H9 (cell line): ENCODE results near the gene BTN1A1. TPM values are rescaled to one million over a fixed set of nuclear protein-coding genes. Genes with fewer than 3 reads are reported as not detected.

Experiments
- DNase-seq: peaks from one replicate; pipeline ENCODE4 v3.0.0-alpha.2; 2017
- H2AFZ ChIP-seq: one replicate; pipeline ENCODE4 v1.6.1; 2013; ENCODE audit warnings: mild to moderate bottlenecking, low read length, control low read depth, moderate library complexity
- H2AK5ac ChIP-seq: 2 replicates; pipeline ENCODE4 v1.6.1; 2013; ENCODE audit warnings: low read length, control low read depth, mixed read lengths; ENCODE audit not compliant: insufficient read length
- H2BK120ac ChIP-seq: one replicate; pipeline ENCODE4 v1.6.1; 2013; ENCODE audit warnings: low read depth, mild to moderate bottlenecking, low read length, control low read depth, inconsistent platforms; ENCODE audit not compliant: poor library complexity, severe bottlenecking
- H2BK12ac ChIP-seq: 2 replicates; pipeline ENCODE4 v1.6.1; 2013; ENCODE audit warnings: low read length, control low read depth, mixed read lengths, low read depth; ENCODE audit not compliant: insufficient read length
- H2BK15ac ChIP-seq: 2 replicates; pipeline ENCODE4 v1.6.1; 2013; ENCODE audit warnings: low read depth, low read length, control low read depth
- H2BK20ac ChIP-seq: one replicate; pipeline ENCODE4 v1.6.1; 2013; ENCODE audit warnings: low read depth, mild to moderate bottlenecking, low read length, control low read depth, inconsistent platforms; ENCODE audit not compliant: poor library complexity, severe bottlenecking
- H2BK5ac ChIP-seq: 2 replicates; pipeline ENCODE4 v1.6.1; 2013; ENCODE audit warnings: low read length, control low read depth, mixed read lengths; ENCODE audit not compliant: insufficient read length
- H3K14ac ChIP-seq: 2 replicates; pipeline ENCODE4 v1.6.1; 2013; ENCODE audit warnings: low read length, control low read depth; ENCODE audit not compliant: insufficient read depth
- H3K18ac ChIP-seq: 2 replicates; pipeline ENCODE4 v1.6.1; 2013; ENCODE audit warnings: low read depth, mild to moderate bottlenecking, mixed read lengths, low read length, control low read depth; ENCODE audit not compliant: insufficient read length
- H3K23ac ChIP-seq: 2 replicates; pipeline ENCODE4 v1.6.1; 2013; ENCODE audit warnings: low read length, control low read depth, mixed read lengths, low read depth; ENCODE audit not compliant: insufficient read length
- H3K23me2 ChIP-seq: 2 replicates; pipeline ENCODE4 v1.6.1; 2013; ENCODE audit warnings: low read depth, mild to moderate bottlenecking, mixed read lengths, low read length, control low read depth; ENCODE audit not compliant: insufficient read length, poor library complexity, severe bottlenecking
- H3K27ac ChIP-seq: 2 replicates; pipeline ENCODE4 v1.5.1; 2013; ENCODE audit warnings: low read length, control low read depth, mixed read lengths, low read depth; ENCODE audit not compliant: insufficient read length
- H3K27me3 ChIP-seq: 2 replicates; pipeline ENCODE4 v1.6.1; 2013; ENCODE audit warnings: low read length, control low read depth, inconsistent platforms; ENCODE audit not compliant: insufficient read depth
- H3K4ac ChIP-seq: 2 replicates; pipeline ENCODE4 v1.6.1; 2013; ENCODE audit warnings: low read depth, mild to moderate bottlenecking, control low read depth, inconsistent platforms, low read length, moderate library complexity
- H3K4me1 ChIP-seq: 2 replicates; pipeline ENCODE4 v1.6.1; 2013; ENCODE audit warnings: low read length, control low read depth, inconsistent platforms; ENCODE audit not compliant: insufficient read depth
- H3K4me2 ChIP-seq: 2 replicates; pipeline ENCODE4 v1.6.1; 2013; ENCODE audit warnings: low read length, control low read depth, mixed read lengths; ENCODE audit not compliant: insufficient read length, insufficient read depth
- H3K56ac ChIP-seq: 2 replicates; pipeline ENCODE4 v1.6.1; 2013; ENCODE audit warnings: low read depth, mild to moderate bottlenecking, mixed read lengths, low read length, control low read depth; ENCODE audit not compliant: insufficient read length
- H3K79me1 ChIP-seq: 2 replicates; pipeline ENCODE4 v1.6.1; 2013; ENCODE audit warnings: low read depth, mild to moderate bottlenecking, moderate library complexity, low read length, control low read depth, inconsistent platforms; ENCODE audit not compliant: insufficient read depth, poor library complexity, severe bottlenecking
- H3K79me2 ChIP-seq: 2 replicates; pipeline ENCODE4 v1.6.1; 2013; ENCODE audit warnings: low read length, control low read depth, inconsistent platforms; ENCODE audit not compliant: insufficient read depth
- H3K9ac ChIP-seq: 2 replicates; pipeline ENCODE4 v1.6.1; 2013; ENCODE audit warnings: low read length, control low read depth, mixed read lengths; ENCODE audit not compliant: insufficient read length; ENCODE audit errors: extremely low read depth
- H3K9me3 ChIP-seq: one replicate; pipeline ENCODE4 v1.6.1; 2013; ENCODE audit warnings: low read depth, low read length, inconsistent platforms; ENCODE audit not compliant: control insufficient read depth
- H3T11ph ChIP-seq: one replicate; pipeline ENCODE4 v1.6.1; 2013; ENCODE audit warnings: mild to moderate bottlenecking, low read length, control low read depth, inconsistent platforms
- H4K20me1 ChIP-seq: one replicate; pipeline ENCODE4 v1.6.1; 2013; ENCODE audit not compliant: control insufficient read depth, insufficient read length, insufficient read depth
- H4K5ac ChIP-seq: 2 replicates; pipeline ENCODE4 v1.6.1; 2013; ENCODE audit warnings: low read depth, mild to moderate bottlenecking, mixed read lengths, low read length, control low read depth; ENCODE audit not compliant: insufficient read length
- H4K8ac ChIP-seq: replicated peaks from 2 replicates; pipeline ENCODE4 v1.6.1; 2013; ENCODE audit warnings: low read length, control low read depth, mixed read lengths, low read depth; ENCODE audit not compliant: insufficient read length
- H4K91ac ChIP-seq: 2 replicates; pipeline ENCODE4 v1.6.1; 2013; ENCODE audit warnings: low read depth, mild to moderate bottlenecking, moderate library complexity, mixed read lengths, low read length, control low read depth; ENCODE audit not compliant: insufficient read length
- H3K27ac Mint-ChIP-seq, 3 experiments: 2 replicates in 2 of 3; 3 replicates in 1 of 3; pipeline ENCODE4 v1.8.0; 2020 to 2021; ENCODE audit warnings: mixed read lengths in 3 of 3, mild to moderate bottlenecking in 1 of 3, moderate library complexity in 1 of 3
- H3K27me3 Mint-ChIP-seq: 2 replicates; pipeline ENCODE4 v1.8.0; 2021; ENCODE audit warnings: low read depth, mild to moderate bottlenecking, moderate library complexity, mixed read lengths
- H3K36me3 Mint-ChIP-seq, 3 experiments: 2 replicates in 2 of 3; 3 replicates in 1 of 3; pipeline ENCODE4 v1.8.0; 2020 to 2021; ENCODE audit warnings: low read depth in 3 of 3, mixed read lengths in 3 of 3; ENCODE audit not compliant: insufficient read depth in 1 of 3
- H3K4me1 Mint-ChIP-seq, 2 experiments: 2 replicates each; pipeline ENCODE4 v1.8.0; 2020; ENCODE audit warnings: mixed read lengths in 2 of 2
- H3K4me3 Mint-ChIP-seq, 2 experiments: 2 replicates in 1 of 2; 3 replicates in 1 of 2; pipeline ENCODE4 v1.8.0; 2020 to 2021; ENCODE audit warnings: mild to moderate bottlenecking in 2 of 2, mixed read lengths in 2 of 2, moderate library complexity in 1 of 2
- H3K9me3 Mint-ChIP-seq, 2 experiments: 2 replicates in 1 of 2; 3 replicates in 1 of 2; pipeline ENCODE4 v1.8.0; 2020; ENCODE audit warnings: mild to moderate bottlenecking in 2 of 2, mixed read lengths in 2 of 2, moderate library complexity in 1 of 2
- WGBS: extraction: QIAGEN DNeasy Blood & Tissue Kit; methylation state at CpG from one replicate; pipeline ENCODE4 v1.1.7; 2013; ENCODE audit warnings: missing lambda C conversion rate, low lambda C conversion rate, mixed read lengths; ENCODE audit not compliant: insufficient read length; ENCODE audit errors: extremely low coverage; 5-methylcytosine and 5-hydroxymethylcytosine counted together
- total RNA-seq: library from RNA; stranded (reverse); gene quantifications from 2 replicates; pipeline ENCODE4 v1.2.1, GENCODE V29; 2021
- TF ChIP-seq, protein P1 (sequence below): fragments of 200-600 bp; sonication (generic); conservative IDR thresholded peaks from 3 replicates; pipeline ENCODE4 v1.8.0; 2021; ENCODE audit warnings: antibody characterized with exemption, mild to moderate bottlenecking

The BTN1A1 gene
- total RNA-seq, 1 experiment from 2014 or later: 0.15 TPM

- no peak overlapping the region for H4K8ac ChIP-seq
- no peaks in the 10 kb centered on the region for H3K79me2 ChIP-seq
- H3K4me1 ChIP-seq: peaks cover 4% of the 10 kb centered on the region; the same call in 1 of the 2 replicates
- no peaks in the 10 kb centered on the region for H3K9me3 ChIP-seq
- H4K5ac ChIP-seq: no peak overlapping the region
- Mint-ChIP-seq H3K27me3 (peaks cover 2% of the 10 kb centered on the region; the same call in 1 of the 2 replicates), H3K4me1 (peaks cover 47 to 50% of the 10 kb centered on the region in 2 experiments), H3K36me3 (no peaks in the 10 kb centered on the region; a peak in 1 of 7 replicates), H3K9me3 (no peaks in the 10 kb centered on the region; a peak in 1 of 5 replicates), H3K4me3 (no peak overlapping the region), H3K27ac (no peak overlapping the region)
- no peak overlapping the region for H3K18ac ChIP-seq
- TF ChIP-seq, protein P1, sequence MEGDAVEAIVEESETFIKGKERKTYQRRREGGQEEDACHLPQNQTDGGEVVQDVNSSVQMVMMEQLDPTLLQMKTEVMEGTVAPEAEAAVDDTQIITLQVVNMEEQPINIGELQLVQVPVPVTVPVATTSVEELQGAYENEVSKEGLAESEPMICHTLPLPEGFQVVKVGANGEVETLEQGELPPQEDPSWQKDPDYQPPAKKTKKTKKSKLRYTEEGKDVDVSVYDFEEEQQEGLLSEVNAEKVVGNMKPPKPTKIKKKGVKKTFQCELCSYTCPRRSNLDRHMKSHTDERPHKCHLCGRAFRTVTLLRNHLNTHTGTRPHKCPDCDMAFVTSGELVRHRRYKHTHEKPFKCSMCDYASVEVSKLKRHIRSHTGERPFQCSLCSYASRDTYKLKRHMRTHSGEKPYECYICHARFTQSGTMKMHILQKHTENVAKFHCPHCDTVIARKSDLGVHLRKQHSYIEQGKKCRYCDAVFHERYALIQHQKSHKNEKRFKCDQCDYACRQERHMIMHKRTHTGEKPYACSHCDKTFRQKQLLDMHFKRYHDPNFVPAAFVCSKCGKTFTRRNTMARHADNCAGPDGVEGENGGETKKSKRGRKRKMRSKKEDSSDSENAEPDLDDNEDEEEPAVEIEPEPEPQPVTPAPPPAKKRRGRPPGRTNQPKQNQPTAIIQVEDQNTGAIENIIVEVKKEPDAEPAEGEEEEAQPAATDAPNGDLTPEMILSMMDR: no peak
- H3K79me1 ChIP-seq: no peaks in the 10 kb centered on the region
- no peak overlapping the region for H3K23ac ChIP-seq
- no peak for DNase-seq
- no peak overlapping the region for H3K4ac ChIP-seq
- no CpG with 5 or more reads among the region's 7 CpGs for WGBS
- no peak overlapping the region for H3K56ac ChIP-seq
- no peak overlapping the region for H3K27ac ChIP-seq
- H3K4me2 ChIP-seq: no peak overlapping the region
- H3K9ac ChIP-seq: no peak overlapping the region
- H2AFZ ChIP-seq: no peak overlapping the region
- H4K20me1 ChIP-seq: no peaks in the 10 kb centered on the region
- peaks cover 5% of the 10 kb centered on the region for H3K23me2 ChIP-seq
- H2BK15ac ChIP-seq: no peak overlapping the region
- H2AK5ac ChIP-seq: no peak overlapping the region
- H3K14ac ChIP-seq: no peak overlapping the region
- H2BK120ac ChIP-seq: no peak overlapping the region
- H2BK20ac ChIP-seq: no peak overlapping the region
- no peak overlapping the region for H3T11ph ChIP-seq
- H4K91ac ChIP-seq: no peak overlapping the region
- H2BK12ac ChIP-seq: no peak overlapping the region
- no peak overlapping the region for H2BK5ac ChIP-seq
- H3K27me3 ChIP-seq: no peaks in the 10 kb centered on the region
These were observed 24.7 kb downstream of the BTN1A1 start for GRCh38 chr6:26524722-26525370.
